Stimulated activated CD8-positive, alpha-beta memory T cell treated with anti-CD3 and anti-CD28 coated beads, Interleukin-4, amount 100 ng/mL, for 24 hours (primary cell): ENCODE data around the gene FGF8.

Source experiments
- DNase-seq: peaks from one replicate; pipeline ENCODE4 v3.0.0-alpha.2; 2020; ENCODE audit warnings: low read depth

FGF8 gene

DNA sequence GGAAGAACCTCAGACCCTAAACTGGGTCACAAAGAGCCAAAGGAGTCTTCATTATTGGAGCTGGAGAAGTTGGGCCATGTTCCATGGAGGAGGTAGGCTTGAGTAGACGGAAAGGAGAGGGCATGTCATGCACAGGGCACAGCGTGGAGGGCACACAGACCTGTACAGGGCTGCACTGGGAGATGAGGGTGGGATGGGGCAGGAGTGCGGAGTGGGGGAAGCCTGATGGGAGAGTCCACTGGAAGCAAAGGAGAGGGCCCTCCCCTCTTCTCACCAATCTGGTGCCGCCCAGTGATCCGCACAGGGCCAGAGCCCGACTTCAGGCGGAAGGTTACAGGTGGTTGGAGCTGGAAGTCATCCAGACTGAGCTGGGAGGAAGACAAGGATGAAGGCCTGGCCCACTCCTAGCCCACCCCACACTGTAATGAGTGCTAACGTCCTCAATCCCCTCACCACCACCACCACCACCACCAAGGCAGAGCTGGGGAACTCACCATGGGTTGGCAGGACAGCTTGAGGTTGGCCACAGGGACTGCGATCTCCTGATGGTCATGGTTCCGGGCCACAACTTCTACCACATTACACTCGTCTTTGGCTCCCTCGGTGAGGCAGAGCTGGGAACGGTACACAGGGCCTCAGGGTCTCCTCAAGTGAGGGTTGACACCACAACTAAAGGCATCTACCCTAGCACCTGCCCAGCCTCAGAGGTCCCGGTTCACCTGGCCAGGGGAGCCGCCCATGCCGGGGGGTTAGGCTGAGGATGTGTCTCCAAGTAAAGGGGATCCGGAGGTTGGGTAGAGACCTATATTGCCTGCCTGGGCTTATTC lies 6.3 kb upstream of the FGF8 start:
- DNase-seq = no peak

DNA sequence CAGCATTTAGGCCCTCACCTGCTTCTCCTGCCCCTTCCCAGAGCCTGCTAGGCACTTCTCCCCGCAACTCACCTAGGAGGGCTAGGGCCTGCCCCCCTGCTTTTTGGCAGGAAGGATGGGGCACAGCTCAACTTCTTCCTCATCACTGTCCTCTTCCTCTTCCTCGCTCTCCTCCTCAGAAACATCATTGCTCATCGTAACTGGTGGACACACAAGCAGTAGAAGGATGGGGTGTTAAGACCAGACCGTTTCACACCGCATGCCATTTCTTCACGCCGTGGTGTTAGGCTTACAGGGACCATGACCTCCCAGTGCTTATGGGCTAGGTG lies 5.7 kb upstream of the FGF8 start:
- no peak for DNase-seq

DNA sequence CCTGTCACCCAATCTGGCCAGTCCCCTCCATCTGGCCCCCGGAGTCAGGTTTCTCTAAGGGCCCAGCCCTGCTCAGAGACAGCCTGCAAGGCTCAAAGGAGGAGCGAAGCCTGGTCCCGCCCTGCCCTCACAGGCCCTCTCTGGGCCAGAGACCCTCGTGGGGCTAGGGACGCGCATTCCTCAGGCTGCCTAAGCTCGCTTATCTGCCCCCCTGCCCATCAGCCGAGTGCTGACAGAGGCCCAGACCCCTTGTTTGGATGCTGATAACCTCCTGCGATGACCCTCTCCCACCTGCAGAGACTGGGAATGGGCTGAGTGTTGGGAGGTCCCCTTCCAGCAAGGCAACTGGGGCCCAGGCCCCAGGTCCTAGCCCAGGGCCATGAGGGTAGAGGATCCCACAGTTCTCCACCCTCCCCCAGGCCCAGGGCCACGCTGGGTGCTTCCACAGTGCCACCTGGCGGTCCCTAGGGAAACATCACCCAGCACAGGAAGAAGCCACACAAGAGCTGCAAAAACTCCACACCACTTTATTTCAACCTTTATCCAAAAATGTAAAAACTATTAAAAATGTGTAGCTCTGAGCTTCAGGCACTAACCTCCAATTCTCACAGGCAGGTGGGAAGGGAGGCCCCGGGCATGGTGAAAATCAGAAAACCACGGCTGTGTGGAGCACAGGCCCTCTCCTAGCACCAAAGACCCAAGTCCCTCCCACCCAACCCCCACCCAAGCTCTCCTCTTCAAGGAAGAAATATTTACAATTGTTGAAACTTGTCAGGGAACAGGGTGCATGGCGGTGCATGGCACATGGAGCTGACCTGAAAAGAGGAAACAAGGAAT lies 5.1 kb upstream of the FGF8 start:
- peak; percentile 52 for DNase-seq

DNA sequence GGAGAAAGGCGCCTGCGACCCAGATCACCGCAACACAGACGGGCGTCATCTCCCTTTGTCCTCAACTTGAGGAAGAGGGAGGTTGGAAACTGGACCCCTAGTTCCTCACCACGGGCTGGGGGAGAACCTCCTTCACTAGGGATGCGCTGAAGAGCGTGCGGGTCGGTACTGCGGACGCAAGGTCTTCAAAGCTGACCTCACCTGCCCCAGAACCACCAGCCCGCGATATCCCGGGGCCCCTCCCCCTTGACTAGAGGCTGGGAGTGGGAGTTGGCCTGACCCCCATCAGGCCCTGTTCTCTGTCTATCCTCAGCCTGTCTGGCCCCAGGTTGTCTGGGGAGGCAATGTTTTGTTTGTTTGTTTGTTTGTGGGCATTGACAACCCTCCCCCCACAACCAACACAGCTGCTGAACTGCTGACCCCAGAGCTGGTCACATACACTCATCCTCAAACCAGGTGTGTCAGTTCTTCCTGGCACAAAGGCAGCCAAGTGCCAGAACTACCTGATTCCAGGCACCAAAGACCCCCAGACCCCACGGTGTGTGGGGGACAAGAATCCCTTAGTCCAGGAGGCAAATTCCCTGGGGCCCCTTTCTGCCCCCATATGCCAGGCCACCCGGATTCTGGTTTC lies 4.4 kb upstream of the FGF8 start:
- no peak for DNase-seq

DNA sequence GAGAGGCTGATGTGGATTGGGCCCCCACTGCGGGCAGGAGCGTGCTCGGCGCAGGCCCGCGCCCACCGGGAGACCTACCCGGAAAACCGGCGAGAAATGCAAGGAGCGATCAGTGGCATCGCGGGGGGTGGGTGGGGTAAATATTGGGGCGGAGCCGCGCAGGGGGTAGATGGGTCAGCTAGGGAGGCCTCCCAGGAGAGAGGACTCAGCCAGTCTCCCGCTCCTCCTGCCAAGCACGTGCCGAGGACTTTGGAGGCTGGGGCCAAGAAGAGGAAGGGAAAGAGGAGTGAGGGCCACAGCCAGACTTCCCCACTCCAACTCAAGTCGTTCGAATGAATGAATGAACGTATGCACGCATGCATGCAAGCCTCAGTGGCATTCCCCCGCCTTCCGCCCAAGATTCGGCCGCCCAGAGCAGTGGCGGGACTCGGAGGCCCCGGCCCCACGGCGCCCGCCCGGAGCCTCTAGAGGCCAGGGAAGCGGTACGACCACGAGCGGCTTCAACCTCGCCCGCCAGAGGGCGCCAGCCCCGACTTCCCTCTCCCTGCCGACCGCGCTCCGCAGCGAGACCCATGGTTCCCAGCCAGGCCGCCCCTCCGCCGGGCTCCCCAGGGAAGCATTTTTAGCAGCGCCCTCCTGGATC lies 3.8 kb upstream of the FGF8 start:
- peak; percentile 76 for DNase-seq

DNA sequence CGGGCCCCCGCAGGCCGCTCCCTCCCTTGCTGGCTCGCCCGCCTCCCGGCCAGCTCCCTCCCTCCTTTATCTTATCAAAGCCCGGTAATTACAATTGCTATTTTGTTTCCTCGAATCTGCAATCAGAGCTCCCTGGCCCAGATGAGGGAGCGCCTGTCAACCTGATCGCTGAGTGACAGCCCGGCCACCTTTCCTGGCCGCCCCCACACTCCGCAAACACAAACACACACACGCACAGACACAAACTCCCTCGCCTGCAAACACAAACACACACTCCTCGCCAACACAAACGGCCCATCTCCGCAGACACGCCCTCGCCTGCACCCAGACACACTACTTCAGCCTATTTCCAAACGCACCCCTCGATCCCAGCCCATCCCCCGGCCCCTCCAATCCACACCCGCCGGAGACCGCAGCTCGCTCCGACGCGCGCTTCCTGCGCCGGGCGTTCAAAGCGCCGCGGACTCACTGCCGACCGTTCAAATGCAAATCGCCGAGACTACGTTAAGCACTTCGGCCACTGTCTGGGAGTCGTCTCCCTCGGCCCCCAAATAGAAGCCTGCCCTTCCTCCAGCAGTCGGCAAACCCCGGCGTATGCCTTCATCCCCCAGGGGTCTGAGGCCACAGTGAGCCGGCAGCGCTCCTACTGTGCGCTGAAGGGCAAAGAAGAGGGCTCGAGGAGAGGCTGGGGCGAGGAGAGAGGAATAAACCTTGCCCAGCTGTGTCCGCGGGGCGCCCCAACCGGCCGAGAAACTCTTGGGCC lies 3.0 kb upstream of the FGF8 start:
- DNase-seq = no peak

DNA sequence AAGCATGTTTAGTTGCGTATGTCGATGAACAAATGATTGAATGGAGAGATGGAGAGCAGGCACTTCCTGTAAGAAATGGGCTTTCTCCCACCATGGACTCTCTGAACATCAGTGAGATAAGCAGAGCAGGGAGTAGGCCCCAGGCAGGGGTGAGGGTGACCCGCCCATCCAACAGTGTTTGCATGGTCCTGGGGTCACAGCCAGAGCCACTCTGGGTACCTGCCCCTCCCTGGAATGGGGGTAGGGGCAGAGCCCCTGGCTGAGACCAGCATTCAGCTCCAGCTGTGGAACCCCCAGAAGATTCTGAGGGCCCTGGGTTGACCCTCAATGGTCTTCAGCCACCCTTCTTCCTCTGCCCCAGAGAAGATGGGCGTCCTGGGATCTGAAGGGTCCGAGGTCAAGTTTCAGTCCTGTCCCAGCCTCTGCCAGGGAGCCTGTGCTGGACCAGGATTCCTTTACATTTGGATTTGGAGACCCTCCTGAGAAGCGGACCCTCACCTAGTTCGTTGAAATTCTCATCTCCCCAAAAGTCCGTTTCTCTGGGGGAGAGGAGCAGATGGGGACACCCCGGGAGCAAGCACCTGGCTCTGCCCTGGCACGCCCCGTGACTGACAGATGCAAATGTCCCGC lies 2.4 kb upstream of the FGF8 start:
- DNase-seq = no peak

DNA sequence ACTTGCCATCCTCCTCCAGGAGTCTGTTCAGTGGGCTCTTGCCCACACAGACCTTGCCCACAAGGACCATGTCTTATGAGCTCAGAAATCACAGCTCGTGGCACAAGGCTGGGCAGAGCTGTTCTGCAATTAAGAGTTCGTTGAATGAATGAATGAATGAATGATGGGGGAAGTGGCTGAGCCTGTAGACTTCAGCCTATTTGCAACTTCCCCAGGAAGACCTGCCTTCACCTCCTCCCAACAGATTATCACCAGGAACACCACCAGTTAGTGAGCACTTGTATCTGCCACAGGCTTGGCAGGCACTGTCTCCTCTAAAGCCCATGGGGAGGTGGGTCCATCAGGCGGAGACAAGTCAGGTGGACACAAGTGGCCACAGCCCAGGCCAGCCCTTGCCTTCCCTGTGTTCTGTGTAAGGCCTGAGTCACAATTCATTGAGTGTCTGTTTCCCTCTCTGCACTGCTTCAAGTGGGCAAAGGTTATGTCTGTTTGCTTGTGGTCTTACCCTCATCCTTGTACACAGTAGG lies 1.8 kb upstream of the FGF8 start:
- DNase-seq = no peak

DNA sequence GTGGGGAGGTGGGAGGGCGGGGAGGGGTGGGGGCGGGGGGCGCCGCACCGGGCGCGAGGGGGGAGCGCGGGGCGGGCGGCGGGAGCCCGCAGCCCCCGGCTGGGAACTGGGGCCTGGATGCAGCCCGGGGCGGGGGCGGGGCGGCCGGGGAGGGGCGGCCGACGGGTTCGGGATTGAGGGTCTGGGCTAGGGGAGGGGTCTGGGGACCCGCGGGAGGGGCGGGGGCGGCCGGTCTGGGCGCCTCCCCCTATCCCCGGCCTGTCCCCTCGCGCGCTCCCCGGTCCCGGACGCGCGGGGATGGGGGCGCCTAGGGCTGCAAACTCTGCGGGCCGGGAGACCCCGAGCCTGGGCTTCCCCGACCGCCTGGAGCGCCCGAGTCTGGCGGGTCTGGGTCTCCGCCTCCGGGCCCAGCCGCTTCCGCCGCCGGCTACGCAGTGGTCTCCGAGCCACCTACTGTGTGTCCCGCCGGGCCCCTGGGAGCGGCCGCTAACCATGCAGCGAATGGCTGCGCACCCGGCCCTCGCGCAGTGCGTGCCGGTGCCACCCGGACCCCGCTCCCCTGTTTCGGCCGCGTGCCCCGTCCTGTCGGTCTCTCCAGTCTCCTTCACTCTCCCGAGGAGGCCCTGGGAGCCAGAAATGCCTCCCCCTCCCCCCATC lies 375 bp upstream of the FGF8 start:
- DNase-seq = no peak

DNA sequence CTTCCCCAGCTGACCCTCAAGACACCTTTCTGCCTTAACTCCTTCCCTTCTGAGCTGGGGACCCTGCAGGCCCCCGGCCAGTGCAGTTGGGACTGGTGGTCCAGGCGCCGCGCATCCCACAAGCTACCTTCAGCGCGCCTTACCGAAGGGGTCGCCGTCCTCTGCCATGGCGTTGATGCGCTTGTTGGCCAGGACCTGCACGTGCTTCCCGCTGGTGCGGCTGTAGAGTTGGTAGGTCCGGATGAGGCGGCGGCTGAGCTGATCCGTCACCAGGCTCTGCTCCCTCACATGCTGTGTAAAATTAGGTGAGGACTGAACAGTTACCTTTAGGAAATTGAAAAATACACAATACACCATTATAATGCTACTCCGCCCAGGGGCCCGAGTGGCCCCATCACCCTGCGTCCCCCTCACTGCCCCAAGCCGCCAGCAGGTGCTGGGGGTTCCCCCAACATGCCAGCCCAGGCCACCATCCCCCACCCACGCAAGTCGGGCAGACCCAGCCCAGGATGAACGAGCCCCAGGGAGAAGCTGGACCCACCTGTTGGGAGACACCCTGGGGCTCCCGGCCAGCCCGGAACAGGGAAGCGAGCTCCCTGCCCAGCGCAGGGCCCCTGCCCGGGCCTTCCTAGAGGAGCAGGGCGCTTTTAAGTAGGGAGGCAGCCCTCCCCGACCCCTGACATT lies 1.2 kb downstream of the FGF8 start:
- no peak for DNase-seq

DNA sequence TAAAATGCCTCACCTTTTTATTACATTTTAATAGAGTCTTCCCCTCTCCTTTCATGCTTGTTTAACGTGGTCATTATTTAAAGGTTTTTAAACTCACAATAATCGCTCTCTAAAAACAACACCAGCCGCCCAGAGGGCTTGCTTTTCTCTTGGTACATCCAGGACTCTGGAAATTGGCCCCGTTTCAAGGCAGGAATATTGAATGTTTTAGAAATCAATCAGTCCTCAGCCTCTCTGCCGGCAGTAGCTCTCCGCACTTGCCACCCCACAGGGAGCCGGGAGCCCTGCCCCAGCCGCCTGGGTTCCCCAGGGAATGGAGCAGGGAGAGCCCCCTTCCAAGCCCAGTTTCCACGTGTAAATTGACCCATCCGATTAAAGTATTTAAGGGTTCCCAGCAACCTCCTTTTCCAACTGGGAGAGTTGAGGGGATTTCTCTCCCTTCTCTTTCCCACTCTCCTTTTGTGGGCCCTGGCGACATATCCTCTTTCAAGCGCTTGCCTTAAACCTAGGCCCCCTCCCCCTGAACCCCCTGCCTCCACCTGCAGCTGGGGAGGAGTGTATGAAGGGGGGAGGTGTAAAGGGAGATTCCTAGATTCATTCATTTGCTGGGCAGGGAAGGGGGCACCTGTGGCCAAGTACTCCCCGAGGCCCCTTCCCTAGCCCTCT lies 1.9 kb downstream of the FGF8 start:
- no peak for DNase-seq

DNA sequence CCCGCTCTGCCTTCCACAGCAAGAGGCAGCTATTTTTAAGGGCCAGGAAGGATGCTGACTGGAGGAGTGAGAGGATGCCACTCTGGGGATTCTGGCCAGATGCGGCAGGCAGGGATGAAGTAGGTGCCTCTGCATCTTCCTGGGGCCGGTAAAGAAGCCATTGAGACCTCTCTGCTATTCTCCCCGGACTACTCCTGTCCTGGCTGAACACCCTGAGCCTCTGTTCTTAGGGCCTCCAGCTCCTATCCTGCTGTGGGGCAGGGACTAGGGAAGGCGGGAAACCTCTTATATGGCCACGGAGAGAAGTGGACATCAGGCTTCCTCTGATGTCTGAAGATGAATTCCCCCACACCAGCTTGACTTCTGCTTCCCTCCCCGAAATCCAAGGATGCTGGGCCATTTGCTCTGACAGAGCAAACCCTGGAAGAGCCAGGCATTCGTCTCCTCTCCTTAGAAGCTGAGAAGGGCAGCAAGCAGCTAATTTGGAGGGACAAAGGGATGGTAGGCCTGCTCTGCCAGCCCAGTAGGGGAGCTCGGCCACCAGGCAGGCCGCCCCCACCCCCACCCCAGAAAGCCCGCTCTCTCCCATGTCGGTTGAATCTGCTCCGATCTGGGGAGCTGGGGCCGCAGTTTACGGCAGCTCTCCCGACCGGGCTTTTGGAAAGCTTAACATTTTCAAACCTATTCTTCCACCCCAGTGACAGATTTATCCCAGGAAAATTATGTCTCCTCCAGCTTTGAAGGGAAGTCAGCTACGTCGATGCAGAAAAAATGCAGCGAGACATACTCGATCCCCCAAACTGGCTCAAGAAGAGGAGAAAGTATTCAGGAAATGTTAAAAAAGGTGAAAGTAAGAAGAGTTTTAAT lies 2.8 kb downstream of the FGF8 start:
- no peak for DNase-seq

DNA sequence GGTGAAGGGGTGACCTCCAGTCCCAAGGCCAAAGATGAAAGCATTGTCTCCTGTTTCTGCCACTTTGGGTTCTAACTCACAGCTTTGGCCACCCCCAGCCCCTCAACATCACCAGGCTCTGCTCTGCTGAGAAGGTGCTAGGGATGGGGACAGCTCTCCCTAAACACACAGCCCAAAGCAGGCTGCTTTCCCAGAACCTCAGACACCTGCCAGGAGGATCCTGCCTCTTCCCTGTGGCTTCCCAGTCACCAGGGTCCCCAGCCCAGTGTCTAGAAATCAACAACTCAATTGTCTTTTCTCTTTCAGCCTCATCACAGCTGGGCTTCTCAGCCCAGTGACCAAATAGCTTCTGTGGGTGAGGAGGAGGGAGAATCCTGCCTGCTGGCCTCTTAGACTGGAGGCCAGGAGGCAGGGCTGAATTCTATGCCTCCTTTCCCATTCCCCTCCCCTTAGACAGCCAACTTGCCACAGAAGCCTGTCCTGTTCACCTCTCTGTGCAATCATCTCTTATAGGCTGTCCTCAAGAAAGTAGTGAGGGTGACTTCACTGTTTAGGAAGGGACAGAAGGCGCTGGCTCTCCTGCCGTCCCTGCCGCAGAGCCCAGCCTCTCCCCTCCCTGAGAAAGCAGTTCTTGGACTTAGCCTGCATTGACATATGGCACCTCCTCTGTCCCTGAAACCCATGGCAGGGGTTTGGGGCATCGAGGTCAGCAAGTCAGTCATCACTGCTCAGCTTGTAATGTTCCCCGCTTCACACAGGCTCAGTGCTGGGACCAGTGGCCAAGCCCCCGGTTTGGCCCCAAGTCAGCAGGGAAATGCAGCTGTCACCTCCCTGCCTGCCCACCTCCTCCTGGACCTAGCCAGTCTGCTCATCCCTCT lies 3.7 kb downstream of the FGF8 start:
- no peak for DNase-seq

DNA sequence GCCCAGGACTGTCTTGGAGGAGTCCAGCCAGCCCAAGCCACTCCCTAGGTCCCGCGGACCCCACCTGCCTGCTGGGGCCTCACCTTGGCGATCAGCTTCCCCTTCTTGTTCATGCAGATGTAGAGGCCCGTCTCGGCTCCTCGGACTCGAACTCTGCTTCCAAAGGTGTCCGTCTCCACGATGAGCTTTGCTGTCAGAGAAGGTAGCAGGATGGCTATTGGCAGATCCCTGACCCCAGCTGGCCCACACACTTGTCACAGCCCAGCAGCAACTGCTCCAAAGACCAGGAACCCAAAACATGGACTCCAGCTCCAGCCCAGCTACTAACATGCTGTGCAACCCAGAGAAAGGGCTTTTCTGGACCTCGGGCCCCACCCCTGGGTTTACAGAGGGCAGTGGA lies 4.5 kb downstream of the FGF8 start:
- DNase-seq = no peak

DNA sequence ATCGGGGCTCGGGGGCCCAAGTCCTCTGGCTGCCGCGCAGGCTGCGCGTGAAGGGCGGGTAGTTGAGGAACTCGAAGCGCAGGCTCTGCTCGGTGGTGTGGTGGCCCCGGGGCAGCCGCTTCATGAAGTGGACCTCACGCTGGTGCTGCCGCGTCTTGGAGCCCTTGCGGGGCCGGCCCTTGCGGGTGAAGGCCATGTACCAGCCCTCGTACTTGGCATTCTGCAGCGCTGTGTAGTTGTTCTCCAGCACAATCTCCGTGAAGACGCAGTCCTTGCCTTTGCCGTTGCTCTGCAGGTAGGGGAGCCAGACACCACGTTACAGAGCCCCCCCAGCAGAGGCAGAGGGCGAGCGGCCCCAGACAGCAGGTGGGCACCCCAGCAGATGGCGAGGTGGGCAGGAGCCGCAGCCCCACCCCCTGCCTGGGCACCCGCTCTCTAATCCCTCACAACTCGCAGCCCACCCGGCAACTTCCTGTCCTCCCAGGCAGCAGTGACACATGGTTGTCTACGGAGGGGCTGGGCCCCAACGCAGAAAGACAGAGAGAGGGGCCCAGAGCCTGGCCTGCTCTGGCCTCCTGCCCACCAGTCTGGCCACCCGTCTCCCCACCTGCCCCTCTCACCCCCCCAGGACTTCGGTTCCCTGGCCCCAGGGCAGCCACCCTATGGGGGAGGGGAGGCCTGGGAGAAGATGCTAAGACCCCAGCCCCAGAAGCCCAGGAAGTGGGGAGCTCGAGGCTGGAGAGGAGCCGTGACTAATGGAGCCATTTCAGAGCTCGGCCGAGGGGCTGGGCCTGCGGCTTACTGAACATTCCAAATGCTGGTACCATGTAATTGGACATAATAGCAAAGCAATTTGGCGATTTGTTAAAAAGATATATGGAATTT lies 5.3 kb downstream of the FGF8 start:
- DNase-seq = no peak

DNA sequence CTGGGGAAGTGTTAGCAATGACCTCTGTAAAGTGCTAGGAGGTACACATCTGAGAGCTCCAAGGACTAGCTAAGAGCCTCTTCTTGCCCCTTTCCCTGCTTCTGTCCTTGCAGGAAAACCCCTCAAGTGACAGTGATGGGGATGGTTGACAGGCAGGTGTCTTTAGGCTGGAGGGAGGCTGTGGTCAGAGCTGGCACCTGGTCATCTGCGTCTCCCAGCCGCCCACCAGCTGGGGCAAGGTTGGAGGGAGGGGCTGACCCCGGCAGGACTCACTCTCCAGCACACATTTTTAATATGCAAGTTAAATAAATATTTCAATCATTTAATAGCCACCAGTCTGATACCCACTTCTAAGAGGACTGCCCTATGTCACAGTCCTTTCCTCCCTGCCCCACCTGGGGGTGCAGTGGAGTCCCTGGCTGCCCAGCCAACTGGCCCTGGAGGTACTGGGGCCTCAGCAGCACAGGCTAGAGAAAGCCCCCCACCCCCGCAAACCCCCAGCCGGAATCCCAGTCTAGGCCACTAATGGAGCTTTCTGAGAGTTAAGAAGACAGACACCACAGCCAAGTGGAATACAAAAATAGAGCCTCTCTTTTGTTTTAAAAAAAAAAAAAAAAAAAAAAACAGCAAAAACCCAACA lies 6.3 kb downstream of the FGF8 start:
- no peak for DNase-seq
